HepG2 (cell line): ENCODE data around the gene NAA16.

Experiments
- HNF4A ChIP-seq: sonication (generic); formaldehyde crosslinking; IDR thresholded peaks from 2 replicates; pipeline ENCODE4 v1.4.0; 2020; ENCODE audit warnings: missing genetic modification reagents
- MXD4 ChIP-seq: IDR thresholded peaks from 2 replicates; pipeline ENCODE4 v1.6.1; 2016; ENCODE audit warnings: mild to moderate bottlenecking, missing biosample characterization, missing genetic modification reagents
- POLR2AphosphoS5 ChIP-seq: IDR thresholded peaks from 2 replicates; pipeline ENCODE4 v1.6.1; 2012; ENCODE audit warnings: low read depth, low read length
- TP53 ChIP-seq: sonication (generic); formaldehyde crosslinking; conservative IDR thresholded peaks from 2 replicates; pipeline ENCODE4 v1.4.0; 2020; ENCODE audit warnings: missing genetic modification reagents
- ZNF607 ChIP-seq: sonication (generic); formaldehyde crosslinking; IDR thresholded peaks from 2 replicates; pipeline ENCODE4 v1.5.1; 2020; ENCODE audit warnings: missing genetic modification reagents, mild to moderate bottlenecking, borderline replicate concordance

DNA sequence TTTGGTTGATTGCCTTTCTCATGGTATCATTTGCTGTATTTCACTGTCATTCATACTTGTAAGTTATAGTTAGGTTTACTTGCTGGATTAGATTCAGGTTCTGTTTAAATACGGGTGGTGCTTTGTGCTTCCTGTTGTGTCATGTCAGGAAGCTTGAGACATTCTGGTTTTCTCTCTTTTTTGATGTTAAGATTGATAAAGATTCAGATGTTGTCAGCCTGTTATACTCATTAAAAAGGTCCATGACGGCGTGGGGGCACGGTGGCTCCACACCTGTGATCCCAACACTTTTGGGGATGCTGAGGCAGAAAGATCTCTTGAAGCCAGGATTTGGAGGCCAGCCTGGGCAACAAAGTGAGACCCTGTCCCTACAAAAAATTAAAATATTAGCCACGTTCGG lies 45.7 kb downstream of the NAA16 start:
- TF ChIP-seq POLR2AphosphoS5, result no peak
- no peak for TF ChIP-seq HNF4A (CRISPR knock-in tag)
- no peak for TF ChIP-seq ZNF607 (CRISPR knock-in tag)
- TF ChIP-seq MXD4, result no peak
- no peak for TF ChIP-seq TP53 (CRISPR knock-in tag)
